Measurements from ENCODE around the gene OOSP1.

The OOSP1 gene, protein sequence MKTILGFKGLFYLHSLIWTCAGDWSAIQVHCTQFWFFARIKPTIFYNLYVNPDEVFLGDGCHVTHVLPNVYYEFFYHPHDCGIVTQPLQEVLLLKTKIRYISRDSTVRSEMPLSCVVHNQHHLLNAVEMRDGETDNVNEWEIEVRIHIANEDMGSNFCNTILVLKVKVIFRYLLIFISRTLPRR

GRCh38 chr11:59938132-59938531 lies at the start of gene OOSP1:
TSS of gene OOSP1 (plus strand) at chr11:59938432. CDS start at chr11:59938455, 23 bp downstream.
- in situ Hi-C loops (cut with MboI; ENCODE audit: low sequenced_read_pairs, unreplicated experiment) = no loop called here
- DNase-seq (ENCODE audit: low spot score) = no peak
- TF ChIP-seq, protein P1, sequence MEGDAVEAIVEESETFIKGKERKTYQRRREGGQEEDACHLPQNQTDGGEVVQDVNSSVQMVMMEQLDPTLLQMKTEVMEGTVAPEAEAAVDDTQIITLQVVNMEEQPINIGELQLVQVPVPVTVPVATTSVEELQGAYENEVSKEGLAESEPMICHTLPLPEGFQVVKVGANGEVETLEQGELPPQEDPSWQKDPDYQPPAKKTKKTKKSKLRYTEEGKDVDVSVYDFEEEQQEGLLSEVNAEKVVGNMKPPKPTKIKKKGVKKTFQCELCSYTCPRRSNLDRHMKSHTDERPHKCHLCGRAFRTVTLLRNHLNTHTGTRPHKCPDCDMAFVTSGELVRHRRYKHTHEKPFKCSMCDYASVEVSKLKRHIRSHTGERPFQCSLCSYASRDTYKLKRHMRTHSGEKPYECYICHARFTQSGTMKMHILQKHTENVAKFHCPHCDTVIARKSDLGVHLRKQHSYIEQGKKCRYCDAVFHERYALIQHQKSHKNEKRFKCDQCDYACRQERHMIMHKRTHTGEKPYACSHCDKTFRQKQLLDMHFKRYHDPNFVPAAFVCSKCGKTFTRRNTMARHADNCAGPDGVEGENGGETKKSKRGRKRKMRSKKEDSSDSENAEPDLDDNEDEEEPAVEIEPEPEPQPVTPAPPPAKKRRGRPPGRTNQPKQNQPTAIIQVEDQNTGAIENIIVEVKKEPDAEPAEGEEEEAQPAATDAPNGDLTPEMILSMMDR (IDR thresholded peaks at IDR 0.05; ENCODE audit: borderline replicate concordance, control extremely low read depth, extremely low read depth, insufficient read depth, missing control alignments) = no peak

- in situ Hi-C loops (cut with MboI; ENCODE audit: low sequenced_read_pairs, unreplicated experiment) = no loop called here
- TF ChIP-seq, protein P1 (IDR thresholded peaks at IDR 0.05; ENCODE audit: borderline replicate concordance, control extremely low read depth, extremely low read depth, insufficient read depth, missing control alignments) = no peak
- DNase-seq (ENCODE audit: low spot score) = no peak
These were observed 46.5 kb upstream of the OOSP1 start for GRCh38 chr11:59891781-59892181.

DNA sequence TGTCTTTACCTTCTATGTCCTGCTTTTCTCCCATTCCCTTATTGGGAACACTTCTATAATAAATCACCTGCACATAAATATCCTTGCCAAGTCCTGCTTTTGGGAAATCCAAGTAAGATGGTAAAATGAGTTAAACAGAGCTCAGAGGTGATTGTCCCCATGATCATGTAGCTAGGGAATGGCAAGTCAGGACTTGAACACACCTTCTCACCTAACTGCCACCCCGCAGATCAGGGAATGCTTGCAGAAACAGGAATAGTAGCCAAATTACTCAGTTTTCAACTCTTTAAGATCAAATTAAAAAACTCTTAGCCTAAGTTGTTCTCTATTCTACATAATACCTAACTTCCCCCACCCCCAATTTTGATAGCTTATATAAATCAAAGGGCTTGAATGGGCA lies 43.6 kb upstream of the OOSP1 start:
- DNase-seq (ENCODE audit: low spot score) = no peak
- TF ChIP-seq, protein P1 (IDR thresholded peaks at IDR 0.05; ENCODE audit: borderline replicate concordance, control extremely low read depth, extremely low read depth, insufficient read depth, missing control alignments) = no peak
- in situ Hi-C loops (cut with MboI; ENCODE audit: low sequenced_read_pairs, unreplicated experiment) = no loop called here

DNA sequence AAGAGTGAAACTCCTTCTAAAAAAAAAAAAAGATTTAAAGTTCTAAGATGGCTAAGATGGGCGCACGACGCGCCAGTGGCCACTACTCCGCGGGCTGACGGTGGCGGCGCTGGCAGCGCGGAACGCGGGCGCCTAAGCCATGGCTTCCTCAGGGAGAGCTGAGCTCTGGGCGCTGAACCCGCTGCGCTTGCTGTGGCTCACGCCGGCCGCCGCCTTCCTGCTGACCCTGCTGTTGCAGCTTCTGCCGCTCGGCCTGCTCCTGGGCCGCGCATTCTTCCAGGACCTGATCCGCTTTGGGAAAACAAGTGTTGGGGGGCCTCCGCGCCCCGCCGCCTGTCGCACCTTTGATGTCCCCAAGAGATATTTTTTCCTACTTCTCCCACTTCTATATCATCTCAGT lies 40.2 kb upstream of the OOSP1 start:
- TF ChIP-seq, protein P1 (IDR thresholded peaks at IDR 0.05; ENCODE audit: borderline replicate concordance, control extremely low read depth, extremely low read depth, insufficient read depth, missing control alignments) = no peak
- no peak for DNase-seq (ENCODE audit: low spot score)
- in situ Hi-C loops (cut with MboI; ENCODE audit: low sequenced_read_pairs, unreplicated experiment) = no loop called here

DNA sequence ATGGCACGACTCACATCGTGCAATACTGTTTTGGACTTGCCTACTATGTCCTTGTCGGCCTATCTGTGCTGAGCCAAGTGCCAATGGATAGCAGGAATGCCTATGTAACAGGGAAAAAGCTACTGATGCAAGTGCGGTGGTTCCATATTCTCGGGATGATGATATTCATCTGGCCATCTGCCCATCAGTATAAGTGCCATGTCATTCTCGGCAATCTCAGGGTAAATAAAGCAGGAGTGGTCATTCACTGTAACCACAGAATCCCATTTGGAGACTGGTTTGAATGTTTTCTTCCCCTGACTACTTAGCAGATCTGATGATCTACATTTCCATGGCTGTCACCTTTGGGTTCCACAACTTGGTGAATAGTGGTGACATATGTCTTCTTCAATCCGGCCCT lies 39.6 kb upstream of the OOSP1 start:
- in situ Hi-C loops (cut with MboI; ENCODE audit: low sequenced_read_pairs, unreplicated experiment) = no loop called here
- TF ChIP-seq, protein P1 (IDR thresholded peaks at IDR 0.05; ENCODE audit: borderline replicate concordance, control extremely low read depth, extremely low read depth, insufficient read depth, missing control alignments) = no peak
- DNase-seq (ENCODE audit: low spot score) = no peak

DNA sequence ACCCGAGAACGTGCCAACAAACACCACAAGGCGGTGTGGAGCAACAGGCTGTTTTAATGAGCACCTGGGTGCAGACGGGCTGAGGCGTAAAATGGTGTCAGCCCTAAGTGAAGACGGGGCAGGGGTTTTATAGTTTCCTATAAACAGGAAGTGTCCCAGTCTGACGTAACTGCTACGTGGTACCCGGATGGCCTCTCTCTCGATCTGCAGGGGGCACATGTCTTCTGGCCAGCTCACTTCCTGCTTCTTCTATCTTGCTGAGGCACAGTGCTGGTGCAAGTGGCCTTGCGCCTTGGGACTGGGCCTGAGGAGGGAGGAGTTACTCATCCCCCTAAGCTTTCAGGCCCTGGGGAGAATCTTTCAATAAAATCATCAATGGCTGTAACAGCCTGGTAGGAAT lies 38.7 kb upstream of the OOSP1 start:
- in situ Hi-C loops (cut with MboI; ENCODE audit: low sequenced_read_pairs, unreplicated experiment) = no loop called here
- no peak for DNase-seq (ENCODE audit: low spot score)
- TF ChIP-seq, protein P1 (IDR thresholded peaks at IDR 0.05; ENCODE audit: borderline replicate concordance, control extremely low read depth, extremely low read depth, insufficient read depth, missing control alignments) = no peak

Data from GM13976 (cell line).